CD4-positive, alpha-beta T cell treated with Interleukin-15 for 4 hours (primary cell): ENCODE data around the gene WDR33.
"Not testable (repeated sequence)": the region's sequence is repeated elsewhere in the genome, so short reads cannot be mapped to it uniquely, and the experiment has no call there.

Experiments used
- DNase-seq: peaks from one replicate; pipeline ENCODE4 v3.0.0-alpha.2; 2020; ENCODE audit warnings: low spot score

WDR33 gene

DNA sequence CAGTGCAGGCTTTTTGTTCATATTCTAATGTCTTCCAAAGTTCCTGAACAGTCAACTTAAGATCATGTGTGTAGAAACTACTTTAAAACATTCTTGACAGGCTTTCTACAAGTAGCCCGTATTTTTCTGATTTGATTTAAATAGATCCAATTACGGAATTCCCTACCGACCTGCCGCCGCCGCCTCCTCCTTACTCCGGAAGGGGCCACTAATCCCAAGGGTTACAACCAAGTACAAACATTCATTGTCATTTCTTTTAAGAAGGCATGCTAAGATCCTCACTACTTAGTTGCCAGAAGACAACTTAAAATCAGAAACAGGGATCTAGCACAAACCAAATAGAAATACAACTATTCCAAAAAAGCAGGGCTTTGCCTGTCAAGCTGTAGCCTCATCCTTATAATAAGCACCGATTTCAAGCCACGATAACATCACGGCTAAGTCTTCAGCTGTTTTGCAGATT, 784 bp downstream of the WDR33 start:
- no peak for DNase-seq

DNA sequence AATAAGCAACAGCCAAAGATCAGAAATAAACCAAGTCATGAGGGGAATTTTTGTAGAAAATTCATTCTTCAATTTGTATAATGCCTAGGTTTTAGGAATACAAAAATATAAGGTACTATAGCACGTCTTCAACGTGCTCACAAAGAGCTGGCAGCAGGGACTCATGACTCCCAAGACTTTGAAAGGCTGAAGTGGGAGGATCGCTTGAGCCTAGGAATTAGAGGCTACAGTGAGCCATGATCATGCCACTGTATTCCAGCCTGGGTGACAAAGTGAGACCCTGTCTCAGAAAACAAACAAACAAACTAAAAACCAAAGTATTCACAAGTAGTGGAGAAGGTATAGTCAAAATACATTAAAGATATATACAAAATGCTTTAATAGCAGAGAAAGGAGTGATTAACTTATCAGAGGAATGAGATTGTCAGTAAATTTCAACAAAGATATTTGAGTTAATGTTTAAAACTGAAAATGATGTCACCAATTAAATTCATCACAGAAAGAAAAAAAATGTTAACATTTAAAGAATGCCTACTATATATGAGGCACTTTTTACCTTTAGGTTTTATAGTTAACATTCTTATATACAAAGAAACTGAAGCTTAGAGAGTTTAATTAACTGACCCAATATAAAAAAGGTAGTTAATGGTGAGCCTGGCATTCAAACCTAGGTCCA, 3.2 kb downstream of the WDR33 start:
- DNase-seq: no peak

DNA sequence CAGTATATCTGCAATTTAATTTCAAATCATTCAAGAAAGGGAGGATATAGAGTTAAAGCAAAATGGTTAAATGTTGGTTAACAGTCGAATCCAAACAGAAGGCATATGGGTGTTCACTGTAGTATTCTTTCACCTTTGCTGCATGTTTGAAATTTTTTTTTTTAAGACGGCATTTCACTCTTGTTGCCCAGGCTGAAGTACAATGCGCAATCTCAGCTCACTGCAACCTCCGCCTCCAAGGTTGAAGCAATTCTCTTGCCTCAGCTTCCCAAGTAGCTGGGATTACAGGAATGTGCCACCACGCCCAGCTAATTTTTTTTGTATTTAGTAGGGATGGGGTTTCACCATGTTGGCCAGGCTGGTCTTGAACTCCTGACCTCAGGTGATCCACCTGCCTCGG, 4.1 kb downstream of the WDR33 start:
- not testable (repeated sequence) for DNase-seq

- DNase-seq: no peak
Measured at GRCh38 chr2:127805491-127805890, 5.5 kb downstream of the WDR33 start.

- DNase-seq: no peak
Measured at GRCh38 chr2:127799926-127800325, 11.0 kb downstream of the WDR33 start.

DNA sequence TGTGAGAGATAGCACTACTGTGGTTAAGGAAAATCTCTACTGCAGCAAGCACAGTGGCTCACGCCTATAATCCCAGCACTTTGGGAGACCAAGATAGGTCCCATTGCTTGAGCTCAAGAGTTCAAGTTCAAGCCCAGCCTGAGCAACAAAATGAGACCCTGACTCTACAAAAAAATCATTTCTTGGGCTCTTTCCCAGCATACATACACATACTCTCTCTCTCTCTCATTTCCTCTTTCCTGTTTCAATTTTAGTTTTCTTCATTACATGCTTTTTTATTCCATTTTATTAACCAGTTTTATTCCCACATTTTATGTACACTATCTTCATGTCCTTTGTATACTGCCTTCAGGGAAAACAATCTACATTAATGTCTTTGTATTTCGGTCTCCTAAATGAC, 14.6 kb downstream of the WDR33 start:
- DNase-seq: no peak

- not testable (repeated sequence) for DNase-seq
Measured at GRCh38 chr2:127794901-127795300, 16.1 kb downstream of the WDR33 start.

GRCh38 chr2:127792805-127793204, 18.2 kb downstream of the WDR33 start:
- no peak for DNase-seq

DNA sequence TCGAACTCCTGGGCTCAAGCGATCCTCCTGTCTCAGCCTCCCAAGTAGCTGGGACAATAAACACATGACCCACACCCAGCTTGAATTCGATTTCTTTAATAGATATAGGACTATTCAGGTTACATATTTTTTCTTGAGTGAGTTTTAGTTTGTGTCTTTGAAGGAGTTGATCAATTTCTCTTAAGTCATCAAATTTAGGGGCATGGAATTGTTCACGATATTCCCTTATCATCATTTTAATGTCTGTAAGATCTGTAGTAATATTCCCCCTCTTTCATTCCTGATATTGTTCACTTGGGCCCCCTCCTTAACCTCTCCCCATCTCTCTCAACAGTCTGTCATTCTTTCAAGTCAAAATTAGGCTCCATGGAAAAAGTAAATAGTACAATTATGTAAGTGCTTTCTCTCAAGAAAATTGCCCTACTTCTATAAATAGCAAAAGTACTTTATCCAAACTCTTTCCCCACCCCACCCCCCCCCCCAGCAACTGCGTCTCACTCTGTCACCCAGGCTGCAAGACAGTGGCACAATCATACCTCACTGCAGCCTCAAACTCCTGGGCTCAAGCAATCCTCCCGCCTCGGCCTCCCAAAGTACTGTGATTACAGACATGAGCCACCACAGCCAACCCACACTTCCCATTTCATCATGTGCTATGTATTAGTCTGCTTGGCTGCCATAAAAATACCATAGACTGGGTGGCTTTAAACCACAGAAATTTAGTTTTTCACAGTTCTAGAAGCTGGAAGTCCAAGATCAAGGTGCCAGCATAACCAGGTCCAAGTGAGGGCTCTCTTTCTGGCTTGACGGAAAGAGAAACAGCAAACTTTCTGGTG, 20.1 kb downstream of the WDR33 start:
- no peak for DNase-seq

DNA sequence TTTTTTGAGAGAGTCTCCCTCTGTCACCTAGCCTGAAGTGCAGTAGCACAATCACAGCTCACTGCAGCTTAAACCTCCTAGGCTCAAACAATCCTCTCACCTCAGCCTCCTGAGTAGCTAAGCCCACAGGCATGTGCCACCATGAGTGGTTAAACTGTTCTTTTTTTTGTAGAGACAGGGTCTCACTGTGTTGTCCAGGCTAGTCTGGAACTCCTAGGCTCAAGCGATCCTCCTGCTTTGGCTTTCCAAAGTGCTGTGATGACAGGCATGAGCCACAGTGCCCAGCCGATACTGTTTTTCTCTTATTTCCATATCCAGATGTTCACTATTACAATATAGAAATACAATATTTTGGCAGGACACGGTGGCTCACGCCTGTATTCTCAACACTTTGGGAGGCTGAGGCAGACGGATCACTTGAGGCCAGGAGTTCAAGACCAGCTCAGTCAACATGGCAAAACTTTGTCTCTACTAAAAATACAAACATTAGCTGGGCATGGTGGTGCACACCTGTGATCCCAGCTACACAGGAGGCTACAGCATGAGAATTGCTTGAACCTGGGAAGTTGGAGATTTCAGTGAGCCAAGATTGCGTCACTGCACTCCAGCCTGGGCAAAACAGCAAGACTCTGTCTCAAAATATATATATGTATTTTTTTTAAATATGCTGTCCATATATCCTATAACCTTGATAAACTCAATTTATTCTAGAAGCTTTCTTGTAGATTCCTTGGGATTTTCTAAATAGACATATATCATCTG, 24.7 kb downstream of the WDR33 start:
- no peak for DNase-seq

DNA sequence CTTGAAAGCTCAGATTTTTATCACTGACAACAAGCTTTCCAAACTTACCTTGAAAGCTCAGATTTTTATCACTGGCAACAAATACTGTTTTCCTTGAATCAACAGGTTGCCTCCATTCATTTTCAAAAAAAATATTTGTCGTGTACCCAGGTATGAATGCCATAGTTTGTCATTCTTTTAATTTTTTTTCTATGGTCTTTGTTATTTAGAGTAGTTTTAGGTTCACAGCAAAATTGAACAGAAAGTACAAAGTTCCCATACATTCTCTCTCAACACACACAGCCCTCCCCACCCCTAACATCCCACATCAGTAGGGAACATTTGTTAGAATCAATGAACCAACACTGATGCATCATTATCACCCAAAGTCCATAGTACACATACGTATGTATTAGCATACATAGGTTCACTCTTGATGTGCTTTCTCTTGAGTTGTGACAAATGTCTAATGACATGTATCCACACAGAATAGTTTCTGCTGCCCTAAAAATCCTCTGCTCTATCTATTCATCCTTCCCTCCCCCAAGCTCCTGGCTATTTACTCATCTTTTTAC, 25.9 kb downstream of the WDR33 start:
- DNase-seq: no peak

DNA sequence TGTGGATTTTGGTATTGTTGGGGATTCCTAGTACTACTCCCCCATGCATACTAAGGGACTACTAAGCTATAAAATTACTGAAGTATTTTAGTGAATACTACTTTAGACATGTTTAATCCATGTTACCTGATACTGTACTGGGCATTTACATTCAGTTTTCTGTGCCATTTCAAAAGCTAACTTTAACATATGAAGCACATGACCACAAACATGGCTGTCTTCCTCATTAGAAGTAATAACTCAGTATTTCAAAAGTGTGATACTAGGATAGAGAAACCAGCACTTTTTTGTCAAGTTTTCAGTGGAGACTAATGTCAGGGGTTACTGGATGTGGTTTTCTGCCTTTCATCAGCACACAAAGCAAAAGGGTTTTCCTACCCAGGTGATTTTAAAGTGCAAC, 27.9 kb downstream of the WDR33 start:
- DNase-seq: no peak

- no peak for DNase-seq
Measured at GRCh38 chr2:127778850-127779249, 32.1 kb downstream of the WDR33 start.

- DNase-seq: no peak
Measured at GRCh38 chr2:127778447-127778846, 32.5 kb downstream of the WDR33 start.

- DNase-seq: no peak
Measured at GRCh38 chr2:127776122-127776780, 34.7 kb downstream of the WDR33 start.

DNA sequence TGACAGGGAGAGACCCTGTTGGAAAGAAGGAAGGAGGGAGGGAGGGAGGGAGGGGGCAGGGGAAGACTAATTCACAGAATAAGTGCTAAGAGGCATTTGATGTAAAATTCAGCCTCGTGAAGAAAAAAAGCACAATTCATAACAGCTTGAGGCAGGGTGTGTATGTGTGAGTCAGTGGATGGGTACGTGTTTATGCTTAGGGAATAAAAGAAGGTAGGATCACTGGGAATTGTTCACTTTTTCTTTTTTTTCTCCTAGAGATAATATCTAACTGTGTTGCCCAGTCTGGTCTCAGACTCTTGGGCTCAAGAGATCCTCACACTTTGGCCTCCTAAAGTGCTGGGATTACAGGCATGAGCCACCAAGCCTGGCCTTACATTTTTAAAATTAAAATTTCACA, 39.2 kb downstream of the WDR33 start:
- no peak for DNase-seq

DNA sequence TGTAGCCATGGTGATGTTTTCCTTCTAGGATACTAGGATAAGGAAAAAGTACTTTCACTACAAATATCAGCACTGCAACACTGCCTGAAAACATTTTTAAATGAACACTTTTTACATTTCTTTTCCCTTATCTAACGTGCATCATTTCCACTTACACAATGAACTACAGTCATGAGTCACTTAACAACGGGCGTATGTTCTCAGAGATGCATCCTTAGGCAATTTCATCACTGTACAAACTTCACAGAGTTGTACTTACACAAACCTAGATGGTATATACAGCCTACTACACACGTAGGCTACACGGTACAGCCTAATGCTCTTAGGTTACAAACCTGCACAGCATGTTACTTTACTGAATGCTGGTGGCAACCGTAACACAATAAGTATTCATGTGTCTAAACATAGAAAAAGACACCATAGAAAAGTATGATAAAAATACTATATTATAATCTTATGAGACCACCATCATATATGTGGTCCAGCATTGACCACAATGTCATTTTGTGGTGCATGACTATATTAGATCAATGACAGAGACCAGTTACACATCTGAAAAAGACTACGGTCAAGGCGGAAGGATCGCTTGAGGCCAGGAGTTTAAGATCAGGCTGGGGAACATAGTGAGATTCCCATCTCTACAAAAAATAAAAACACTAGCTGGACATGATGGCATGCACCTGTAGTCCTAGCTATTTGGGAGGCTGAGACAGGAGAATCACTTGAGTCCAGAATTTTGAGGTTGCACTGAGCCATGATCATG, 39.8 kb downstream of the WDR33 start:
- DNase-seq: no peak

GRCh38 chr2:127770534-127770933, 40.4 kb downstream of the WDR33 start:
- not testable (repeated sequence) for DNase-seq

DNA sequence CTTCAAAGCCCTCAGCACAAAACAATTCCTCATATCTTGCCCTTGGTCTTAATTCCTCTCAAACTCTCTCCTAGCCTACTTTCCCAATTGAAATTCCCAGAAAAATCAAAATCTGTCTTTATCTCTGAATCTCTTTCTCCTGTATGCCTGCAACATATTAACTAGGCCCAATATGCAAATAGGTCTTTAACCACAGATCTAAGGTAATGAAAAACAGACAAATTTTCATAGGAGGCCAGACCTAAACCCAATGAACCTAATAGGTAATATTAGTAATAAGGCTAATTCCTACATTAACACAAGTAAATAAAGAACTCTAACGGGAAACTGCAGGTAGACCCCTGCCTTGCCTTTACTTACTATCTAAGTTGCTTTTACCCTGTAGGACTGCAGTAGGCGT, 41.4 kb downstream of the WDR33 start:
- DNase-seq: no peak

GRCh38 chr2:127768775-127769479, 42.0 kb downstream of the WDR33 start:
- no peak for DNase-seq
